H1 (cell line): ENCODE measurements around the gene C2CD2L. TPM values are rescaled to one million over a fixed set of nuclear protein-coding genes. Genes with fewer than 3 reads are reported as not detected.

Experiments used
- CBX5 ChIP-seq: fragments of 300-800, 300-1000 bp; sonication (generic); IDR thresholded peaks from 2 replicates; pipeline ENCODE4 v1.7.1; 2016; ENCODE audit warnings: antibody characterized with exemption, low read length, low read depth
- GABPA ChIP-seq: IDR thresholded peaks from 2 replicates; pipeline ENCODE4 v1.6.1; 2011; ENCODE audit warnings: mild to moderate bottlenecking, low read length, moderate library complexity, borderline replicate concordance; ENCODE audit not compliant: insufficient read depth
- SP1 ChIP-seq: IDR thresholded peaks from 2 replicates; pipeline ENCODE4 v1.6.1; 2011; ENCODE audit warnings: low read depth, low read length
- polyA plus RNA-seq, 7 experiments: library from polyadenylated mRNA; depleted of rRNA in 3 of 7; stranded (reverse) in 5 of 7; unstranded in 2 of 7; fragments of >200 nt in 5 of 7; fragments of 200-250 nt in 2 of 7; gene quantifications; 1 replicate in 5 of 7; 2 replicates in 1 of 7; 4 replicates in 1 of 7; pipeline versions ENCODE4 v1.2.1 to v1.2.3, GENCODE V29; 2011 to 2013; ENCODE audit warnings: missing spikeins in 2 of 7, mixed read lengths in 2 of 7
- total RNA-seq: library from RNA; stranded (reverse); fragmentation: NEBNext Ultra II Directional; extraction: Animal tissue kit (Norgen Biotek cat#: 25700); gene quantifications from 2 replicates; pipeline ENCODE4 v1.2.1, GENCODE V29; 2021
- TF ChIP-seq, protein P1 (sequence below): IDR thresholded peaks from 2 replicates; pipeline ENCODE4 v1.6.1; 2012; ENCODE audit warnings: inconsistent platforms

C2CD2L gene
- total and polyA plus RNA-seq, 2 of the 8 experiments (the other 6 are each of a cell fraction or from before 2014, with no cell fraction given) = 2.5 to 4.0 TPM

DNA sequence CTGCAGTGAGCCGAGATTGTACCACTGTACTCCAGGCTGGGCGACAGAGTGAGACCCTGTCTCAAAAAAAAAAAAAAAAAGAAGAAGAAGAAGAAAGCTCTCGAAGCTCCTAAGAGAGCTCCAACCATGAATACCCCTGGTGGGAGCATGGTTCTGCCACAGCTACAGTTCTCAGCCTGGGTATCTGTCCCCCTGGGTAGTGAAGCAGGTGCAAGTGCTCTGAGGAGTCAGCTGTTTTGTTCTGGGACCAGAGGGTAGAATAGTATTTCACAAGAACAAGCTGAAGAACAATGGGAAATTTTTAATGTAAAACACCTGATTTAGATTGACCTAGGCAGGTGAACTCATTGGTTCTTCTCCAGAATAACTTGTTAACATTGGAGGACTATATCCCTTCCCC lies 45.9 kb upstream of the C2CD2L start (continued):
- TF ChIP-seq, protein P1, sequence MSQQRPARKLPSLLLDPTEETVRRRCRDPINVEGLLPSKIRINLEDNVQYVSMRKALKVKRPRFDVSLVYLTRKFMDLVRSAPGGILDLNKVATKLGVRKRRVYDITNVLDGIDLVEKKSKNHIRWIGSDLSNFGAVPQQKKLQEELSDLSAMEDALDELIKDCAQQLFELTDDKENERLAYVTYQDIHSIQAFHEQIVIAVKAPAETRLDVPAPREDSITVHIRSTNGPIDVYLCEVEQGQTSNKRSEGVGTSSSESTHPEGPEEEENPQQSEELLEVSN = no peak
- TF ChIP-seq SP1 (no peak), GABPA (no peak), CBX5 (no peak)
